Airway epithelial cell (primary cell): ENCODE data around the gene AGBL2. TPM values are rescaled to one million over a fixed set of nuclear protein-coding genes. Genes with fewer than 3 reads are reported as not detected.

Experiments used
- total RNA-seq: library from RNA; depleted of rRNA; stranded (reverse); fragments of >200 nt; gene quantifications from 2 replicates; pipeline ENCODE4 v1.2.3, GENCODE V29; 2015

Gene AGBL2
- 0.19 and 1.4 TPM in 2 replicates for total RNA-seq

GRCh38 chr11:47715082-47715669 is at the start of gene AGBL2:
Gene AGBL2 (minus strand): TSS chr11:47715369. CDS start chr11:47714650, 719 bp downstream.

GRCh38 chr11:47642099-47642855 is 72.9 kb downstream of the AGBL2 start, which contains the start of gene MTCH2:
Gene MTCH2 (minus strand): TSS chr11:47642559. CDS start chr11:47642465, 94 bp downstream.

Other genes starting within 250 kb of the AGBL2 start
- 41.8 and 52.2 TPM in 2 replicates for gene CELF1, start 162.2 kb downstream of the AGBL2 start, total RNA-seq
- 126 and 182 TPM in 2 replicates for gene PTPMT1, start 149.8 kb downstream of the AGBL2 start, total RNA-seq
- gene KBTBD4, start 136.4 kb downstream of the AGBL2 start, total RNA-seq, result 12.2 and 19.5 TPM in 2 replicates
- gene NDUFS3, start 136.3 kb downstream of the AGBL2 start, total RNA-seq, result 92.2 and 107 TPM in 2 replicates
- not detected in 2 replicates for gene FAM180B, start 128.7 kb downstream of the AGBL2 start, total RNA-seq
- 0.09 and 0.92 TPM in 2 replicates for gene C1QTNF4, start 121.0 kb downstream of the AGBL2 start, total RNA-seq
- 103 and 173 TPM in 2 replicates for gene MTCH2, start 72.8 kb downstream of the AGBL2 start, total RNA-seq
- 39.3 and 48.8 TPM in 2 replicates for gene FNBP4, start 52.0 kb upstream of the AGBL2 start, total RNA-seq
- 11.7 and 15.4 TPM in 2 replicates for gene NUP160, start 133.0 kb upstream of the AGBL2 start, total RNA-seq